PC-9 (cell line): ENCODE data around the gene CDKN1A. TPM values are rescaled to one million over a fixed set of nuclear protein-coding genes. Genes with fewer than 3 reads are reported as not detected.
A peak's percentile ranks its signal among the peaks of the same experiment; 100 is the strongest.

Experiments used
- BruUV-seq: library from RNA; stranded (reverse); fragments of 400-500 nt; replicated peaks from 2 replicates; lab custom pipeline; 2021; lab: Mats Ljungman, UMichigan
- CTCF ChIA-PET: fragments of 300-600 bp; sonication (Branson Sonifier 250); formaldehyde crosslinking; loops from one replicate; lab custom pipeline; 2022; ENCODE audit warnings: antibody characterized with exemption; lab: Charles Lee
- POLR2A ChIA-PET: fragments of 300-600 bp; sonication (Branson Sonifier 250); formaldehyde crosslinking; loops from one replicate; lab custom pipeline; 2022; ENCODE audit warnings: antibody characterized with exemption; ENCODE audit not compliant: unreplicated experiment; lab: Charles Lee
- DNase-seq, 2 experiments: peaks; one replicate each; pipeline versions ENCODE4 v3.0.0 to v3.0.0-alpha.2; 2015 to 2022; ENCODE audit warnings: mixed read lengths in 1 of 2
- H2AFZ ChIP-seq: fragments of 200-600 bp; sonication (generic); 2 replicates; pipeline ENCODE4 v1.8.1; 2017; ENCODE audit warnings: antibody characterized with exemption
- H3F3A ChIP-seq: fragments of 200-600 bp; sonication (generic); 2 replicates; pipeline ENCODE4 v1.8.1; 2017; ENCODE audit warnings: antibody characterized with exemption, mild to moderate bottlenecking, low read depth; ENCODE audit not compliant: insufficient read depth
- H3K27ac ChIP-seq: fragments of 200-600 bp; sonication (generic); 2 replicates; pipeline ENCODE4 v1.6.1; 2016; ENCODE audit warnings: mixed run types
- H3K27me3 ChIP-seq: fragments of 200-600 bp; sonication (generic); 2 replicates; pipeline ENCODE4 v1.6.1; 2016; ENCODE audit warnings: low read depth, mixed run types; ENCODE audit not compliant: insufficient read depth
- H3K36me3 ChIP-seq: fragments of 200-600 bp; sonication (generic); 2 replicates; pipeline ENCODE4 v1.6.1; 2016; ENCODE audit warnings: low read depth, mixed run types
- H3K4me1 ChIP-seq: fragments of 200-600 bp; sonication (generic); replicated peaks from 2 replicates; pipeline ENCODE4 v1.6.1; 2016; ENCODE audit warnings: mixed run types; ENCODE audit not compliant: insufficient read depth
- H3K4me2 ChIP-seq: fragments of 200-600 bp; sonication (generic); 2 replicates; pipeline ENCODE4 v1.6.1; 2017; ENCODE audit warnings: mixed run types
- H3K4me3 ChIP-seq: fragments of 200-600 bp; sonication (generic); 2 replicates; pipeline ENCODE4 v1.6.1; 2016; ENCODE audit warnings: mixed run types
- H3K79me2 ChIP-seq: fragments of 200-600 bp; sonication (generic); 2 replicates; pipeline ENCODE4 v1.6.1; 2017; ENCODE audit warnings: low read depth, mixed run types
- H3K9me2 ChIP-seq: fragments of 200-600 bp; sonication (generic); 2 replicates; pipeline ENCODE4 v1.8.1; 2017; ENCODE audit warnings: mild to moderate bottlenecking; ENCODE audit not compliant: insufficient read depth
- H3K9me3 ChIP-seq: fragments of 200-600 bp; sonication (generic); 2 replicates; pipeline ENCODE4 v1.8.1; 2016; ENCODE audit warnings: low read depth; ENCODE audit not compliant: insufficient read depth
- H4K20me1 ChIP-seq: fragments of 200-600 bp; sonication (generic); 2 replicates; pipeline ENCODE4 v1.8.1; 2017; ENCODE audit not compliant: insufficient read depth
- CTCF ChIP-seq: fragments of 200-600 bp; sonication (generic); conservative IDR thresholded peaks from 2 replicates; pipeline ENCODE4 v1.6.1; 2017; ENCODE audit warnings: mixed run types, antibody characterized with exemption, mild to moderate bottlenecking, moderate library complexity
- EZH2 ChIP-seq: fragments of 200-600 bp; sonication (generic); IDR thresholded peaks from 2 replicates; pipeline ENCODE4 v1.8.0; 2017; ENCODE audit warnings: antibody characterized with exemption, low read depth
- intact Hi-C: fragments of 100-400 bp; cut with micrococcal nuclease; formaldehyde crosslinking; loops from one replicate; pipeline ENCODE4 v1.10.0; 2022; ENCODE audit not compliant: unreplicated experiment
- total RNA-seq: library from RNA; stranded (reverse); gene quantifications from 2 replicates; pipeline ENCODE4 v1.2.3, GENCODE V29; 2021

CDKN1A gene
- total RNA-seq, 1 experiment from 2014 or later: 14.8 TPM

DNA sequence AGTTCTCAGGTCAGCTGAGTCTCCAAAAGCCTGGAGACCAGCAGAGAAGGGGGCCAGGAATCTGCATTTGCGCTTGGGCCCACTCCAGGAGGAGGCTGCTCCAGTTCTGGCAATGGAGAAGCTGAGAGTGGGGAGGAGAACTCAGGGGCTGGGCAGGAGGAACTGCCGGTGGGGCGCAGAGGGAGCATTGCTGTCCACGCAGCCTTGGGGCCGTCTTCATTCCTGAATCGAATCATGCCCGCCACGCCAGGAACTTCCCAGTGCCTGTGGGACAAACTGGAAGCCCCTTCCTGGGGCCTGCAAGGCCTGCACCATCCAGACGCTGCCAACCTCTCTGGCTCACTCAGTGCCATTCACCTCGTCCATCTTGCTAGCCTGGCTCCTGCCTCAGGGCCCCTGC is 36.0 kb downstream of the CDKN1A start:
- no peak overlapping the region for H3K27ac ChIP-seq
- H2AFZ ChIP-seq: no peak overlapping the region
- H3K27me3 ChIP-seq: no peaks in the 10 kb centered on the region
- no peaks in the 10 kb centered on the region for H3K9me2 ChIP-seq
- H3K4me3 ChIP-seq: no peak overlapping the region
- peaks cover 7% of the 10 kb centered on the region for H3K4me1 ChIP-seq
- ChIA-PET POLR2A (no interaction called here), CTCF (no interaction called here)
- no peak overlapping the region for H3K4me2 ChIP-seq
- TF ChIP-seq EZH2: no peak
- no peak for TF ChIP-seq CTCF
- DNase-seq: peak in 1 of 2 experiments; percentile 8
- no TSS peak for BruUV-seq
- H3K36me3 ChIP-seq: no peaks in the 10 kb centered on the region
- H4K20me1 ChIP-seq: no peaks in the 10 kb centered on the region
- H3K9me3 ChIP-seq: no peaks in the 10 kb centered on the region
- intact Hi-C loops: no loop called here
- H3K79me2 ChIP-seq: no peaks in the 10 kb centered on the region
- peaks cover 15% of the 10 kb centered on the region; the same call in 1 of the 2 replicates for H3F3A ChIP-seq

GRCh38 chr6:36715469-36715868 is 37.0 kb downstream of the CDKN1A start:
- no peaks in the 10 kb centered on the region for H3K9me3 ChIP-seq
- H3F3A ChIP-seq: peaks cover 12% of the 10 kb centered on the region; the same call in 1 of the 2 replicates
- DNase-seq: peak in 1 of 2 experiments; percentile 6
- no peak overlapping the region for H3K27ac ChIP-seq
- no TSS peak for BruUV-seq
- CTCF ChIA-PET: no interaction called here
- no peak overlapping the region for H2AFZ ChIP-seq
- POLR2A ChIA-PET: interaction anchor here (0.6 kb wide), 1 partner anchor 20 kb away, joined by 3 read pairs; no protein-coding TSS in a partner anchor
- intact Hi-C loops: no loop called here
- H3K4me1 ChIP-seq: peaks cover 7% of the 10 kb centered on the region
- no peaks in the 10 kb centered on the region for H3K9me2 ChIP-seq
- H4K20me1 ChIP-seq: no peaks in the 10 kb centered on the region
- H3K4me3 ChIP-seq: no peak overlapping the region
- no peaks in the 10 kb centered on the region for H3K27me3 ChIP-seq
- no peak overlapping the region for H3K4me2 ChIP-seq
- no peaks in the 10 kb centered on the region for H3K36me3 ChIP-seq
- TF ChIP-seq EZH2 (no peak), CTCF (no peak)
- H3K79me2 ChIP-seq: no peaks in the 10 kb centered on the region

DNA sequence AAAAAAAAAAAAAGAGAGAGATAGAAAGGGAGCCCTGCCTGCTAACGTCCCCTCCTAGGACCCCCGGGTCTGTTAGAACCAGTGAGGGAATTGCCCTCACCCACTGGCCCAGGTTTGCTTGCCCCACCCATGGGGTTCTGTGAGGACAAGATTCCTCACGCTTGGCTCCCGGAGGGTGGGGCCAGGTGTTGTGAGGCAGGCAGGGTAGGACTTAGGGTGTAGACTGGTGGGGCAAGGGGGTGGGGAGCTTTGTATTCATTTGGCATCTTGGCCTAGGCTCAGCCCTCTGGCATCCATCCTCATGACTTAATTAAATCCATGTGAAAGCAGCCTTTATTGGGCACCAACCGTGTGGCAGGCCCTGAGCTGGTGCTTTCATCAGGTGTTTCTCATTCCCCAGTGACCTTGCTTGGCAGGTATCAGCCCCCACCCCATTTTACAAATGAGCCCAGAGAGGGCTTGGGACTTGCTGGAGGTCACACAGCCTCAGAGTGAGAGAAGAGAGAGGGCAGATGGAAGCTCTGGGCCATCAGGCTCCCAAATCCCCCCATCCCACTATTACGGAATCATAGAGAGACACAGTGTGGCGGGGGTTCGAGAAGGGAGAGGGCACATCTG is 38.1 kb downstream of the CDKN1A start:
- Histone ChIP-seq H3K4me3 (no peak overlapping the region), H2AFZ (no peak overlapping the region), H3K4me2 (no peak overlapping the region), H3K4me1 (peaks cover 7% of the 10 kb centered on the region), H3F3A (peaks cover 5% of the 10 kb centered on the region; the same call in 1 of the 2 replicates), H3K27me3 (no peaks in the 10 kb centered on the region), H3K36me3 (no peaks in the 10 kb centered on the region), H3K27ac (no peak overlapping the region), H3K9me2 (no peaks in the 10 kb centered on the region), H3K9me3 (no peaks in the 10 kb centered on the region), H4K20me1 (no peaks in the 10 kb centered on the region), H3K79me2 (no peaks in the 10 kb centered on the region)
- CTCF ChIA-PET: no interaction called here
- intact Hi-C loops: no loop called here
- no TSS peak for BruUV-seq
- TF ChIP-seq EZH2 (no peak), CTCF (no peak)
- POLR2A ChIA-PET: interaction anchor here (0.6 kb wide), 1 partner anchor 232 kb away, joined by 3 read pairs; no protein-coding TSS in a partner anchor
- DNase-seq: no peak
